Measurements from ENCODE around the gene ARID3B. TPM values are rescaled to one million over a fixed set of nuclear protein-coding genes. Genes with fewer than 3 reads are reported as not detected.

ARID3B gene
- total RNA-seq, 4 donors from 2014 or later: 2.0 to 8.4 (median 5.3) TPM

- Histone ChIP-seq H3K4me3 (no peak overlapping the region), H3K27ac (no peak overlapping the region), H3K9me3 (no peaks in the 10 kb centered on the region), H3K36me3 (peaks cover 0 to 35% (median 7%) of the 10 kb centered on the region in 3 donors), H3K4me1 (peaks cover 0 to 12% (median 0%) of the 10 kb centered on the region in 4 donors), H3K27me3 (no peaks in the 10 kb centered on the region)
- WGBS, 2 donors: 78 to 81% methylated on average over 3 of the region's 3 CpGs
- DNase-seq (ENCODE audit: low spot score in 2 of 2): no peak
- TF ChIP-seq POLR2A (IDR thresholded peaks at IDR 0.05): no peak
- TF ChIP-seq EP300 (IDR thresholded peaks at IDR 0.05): no peak
- no peak for TF ChIP-seq CTCF (IDR thresholded peaks at IDR 0.05)
Observed at GRCh38 chr15:74571191-74571590, 30.2 kb downstream of the ARID3B start.

- no peak overlapping the region for H3K4me3 ChIP-seq
- no peaks in the 10 kb centered on the region for H3K9me3 ChIP-seq
- WGBS, 2 donors: 93 to 94% methylated on average over 4 of the region's 4 CpGs
- no peak for DNase-seq (ENCODE audit: low spot score in 2 of 2)
- H3K36me3 ChIP-seq: peaks cover 0 to 61% (median 11%) of the 10 kb centered on the region in 3 donors
- H3K4me1 ChIP-seq: peaks cover 0 to 12% (median 0%) of the 10 kb centered on the region in 4 donors
- TF ChIP-seq CTCF (IDR thresholded peaks at IDR 0.05) (no peak), EP300 (IDR thresholded peaks at IDR 0.05) (no peak), POLR2A (IDR thresholded peaks at IDR 0.05) (no peak)
- H3K27me3 ChIP-seq: no peaks in the 10 kb centered on the region
- H3K27ac ChIP-seq: no peak overlapping the region
Observed at GRCh38 chr15:74573987-74574386, 33.0 kb downstream of the ARID3B start.

GRCh38 chr15:74578496-74578994 lies 37.5 kb downstream of the ARID3B start:
- peaks cover 0 to 61% (median 9%) of the 10 kb centered on the region in 3 donors for H3K36me3 ChIP-seq

GRCh38 chr15:74579001-74579400 lies 38.0 kb downstream of the ARID3B start:
- DNase-seq (ENCODE audit: low spot score in 2 of 2): no peak
- 73 to 87% methylated on average over 9 of the region's 9 CpGs for WGBS, 2 donors
- Histone ChIP-seq H3K27ac (no peak overlapping the region), H3K4me1 (no peaks in the 10 kb centered on the region), H3K4me3 (no peak overlapping the region), H3K36me3 (peaks cover 0 to 56% (median 9%) of the 10 kb centered on the region in 3 donors), H3K27me3 (no peaks in the 10 kb centered on the region), H3K9me3 (no peaks in the 10 kb centered on the region)
- no peak for TF ChIP-seq POLR2A (IDR thresholded peaks at IDR 0.05)
- no peak for TF ChIP-seq EP300 (IDR thresholded peaks at IDR 0.05)

More at GRCh38 chr15:74578496-74578994, 37.5 kb downstream of the ARID3B start:
- Histone ChIP-seq H3K9me3 (no peaks in the 10 kb centered on the region), H3K4me1 (no peaks in the 10 kb centered on the region), H3K27ac (no peak overlapping the region), H3K27me3 (no peaks in the 10 kb centered on the region), H3K4me3 (no peak overlapping the region)
- no peak for TF ChIP-seq CTCF (IDR thresholded peaks at IDR 0.05)
- TF ChIP-seq EP300 (IDR thresholded peaks at IDR 0.05): no peak
- TF ChIP-seq POLR2A (IDR thresholded peaks at IDR 0.05): no peak
- DNase-seq (ENCODE audit: low spot score in 2 of 2): no peak
- 93 to 98% methylated on average over 3 of the region's 3 CpGs for WGBS, 2 donors

GRCh38 chr15:74580538-74581350 lies 39.7 kb downstream of the ARID3B start:
- Histone ChIP-seq H3K27ac (no peak overlapping the region), H3K9me3 (no peaks in the 10 kb centered on the region), H3K4me3 (no peak overlapping the region), H3K27me3 (no peaks in the 10 kb centered on the region), H3K4me1 (no peaks in the 10 kb centered on the region), H3K36me3 (peaks cover 0 to 45% (median 9%) of the 10 kb centered on the region in 3 donors)
- no peak for TF ChIP-seq POLR2A (IDR thresholded peaks at IDR 0.05)
- TF ChIP-seq EP300 (IDR thresholded peaks at IDR 0.05): no peak
- no peak for TF ChIP-seq CTCF (IDR thresholded peaks at IDR 0.05)
- WGBS, 2 donors: 82 to 86% methylated on average over 7 of the region's 7 CpGs
- no peak for DNase-seq (ENCODE audit: low spot score in 2 of 2)

All from tibial nerve (tissue), 4 donors.